ENCODE results near the gene RAB26. TPM values are rescaled to one million over a fixed set of nuclear protein-coding genes. Genes with fewer than 3 reads are reported as not detected.

The RAB26 gene
- total and polyA plus RNA-seq, 2 donors from 2014 or later: 1.5 to 3.0 TPM

DNA sequence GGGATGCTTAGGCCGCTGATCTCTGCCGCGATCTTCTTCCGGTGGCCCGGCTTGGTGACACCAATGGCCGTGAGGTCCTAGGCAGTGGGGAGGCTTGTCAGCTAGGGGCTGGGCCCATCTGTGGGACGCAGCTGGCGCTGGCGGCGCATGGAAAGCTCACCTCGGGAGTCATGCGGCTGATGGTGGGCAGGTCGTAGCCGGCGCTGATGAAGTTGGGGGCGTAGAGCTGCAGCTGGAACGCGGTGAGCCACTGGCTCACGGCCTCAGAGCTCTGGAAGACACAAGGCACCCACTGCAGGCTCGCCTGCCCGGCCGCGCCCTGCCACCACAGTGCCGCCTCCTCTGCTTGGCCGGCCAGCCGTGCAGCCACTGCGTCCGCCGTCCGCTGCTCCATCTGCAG is 35.2 kb downstream of the RAB26 start:
- H3K36me3 ChIP-seq (ENCODE audit: control insufficient read depth in 2 of 3, insufficient read depth in 3 of 3, low read length in 3 of 3): no peaks in the 10 kb centered on the region
- H3K27me3 ChIP-seq (ENCODE audit: control insufficient read depth, insufficient read depth, low read length): no peaks in the 10 kb centered on the region
- no peak overlapping the region for H3K9ac ChIP-seq (ENCODE audit: low read length in 3 of 3)
- TF ChIP-seq, protein P1, sequence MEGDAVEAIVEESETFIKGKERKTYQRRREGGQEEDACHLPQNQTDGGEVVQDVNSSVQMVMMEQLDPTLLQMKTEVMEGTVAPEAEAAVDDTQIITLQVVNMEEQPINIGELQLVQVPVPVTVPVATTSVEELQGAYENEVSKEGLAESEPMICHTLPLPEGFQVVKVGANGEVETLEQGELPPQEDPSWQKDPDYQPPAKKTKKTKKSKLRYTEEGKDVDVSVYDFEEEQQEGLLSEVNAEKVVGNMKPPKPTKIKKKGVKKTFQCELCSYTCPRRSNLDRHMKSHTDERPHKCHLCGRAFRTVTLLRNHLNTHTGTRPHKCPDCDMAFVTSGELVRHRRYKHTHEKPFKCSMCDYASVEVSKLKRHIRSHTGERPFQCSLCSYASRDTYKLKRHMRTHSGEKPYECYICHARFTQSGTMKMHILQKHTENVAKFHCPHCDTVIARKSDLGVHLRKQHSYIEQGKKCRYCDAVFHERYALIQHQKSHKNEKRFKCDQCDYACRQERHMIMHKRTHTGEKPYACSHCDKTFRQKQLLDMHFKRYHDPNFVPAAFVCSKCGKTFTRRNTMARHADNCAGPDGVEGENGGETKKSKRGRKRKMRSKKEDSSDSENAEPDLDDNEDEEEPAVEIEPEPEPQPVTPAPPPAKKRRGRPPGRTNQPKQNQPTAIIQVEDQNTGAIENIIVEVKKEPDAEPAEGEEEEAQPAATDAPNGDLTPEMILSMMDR (IDR thresholded peaks at IDR 0.05; ENCODE audit: borderline replicate concordance, extremely low read depth, insufficient read depth): no peak
- no peak for FAIRE-seq
- intact Hi-C loops (cut with DNase I): no loop called here
- no peak overlapping the region for H3K4me3 ChIP-seq (ENCODE audit: low read length in 3 of 3)
- no peaks in the 10 kb centered on the region for H3K9me3 ChIP-seq (ENCODE audit: control insufficient read depth in 2 of 3, insufficient read depth in 1 of 3, low read length in 3 of 3)
- H3K27ac ChIP-seq (ENCODE audit: low read depth in 2 of 2, low read length in 2 of 2): no peak overlapping the region
- DNase-seq: no peak
- no peaks in the 10 kb centered on the region for H3K4me1 ChIP-seq (ENCODE audit: control insufficient read depth in 2 of 3, insufficient read depth in 2 of 3, low read depth in 1 of 3, low read length in 3 of 3)

DNA sequence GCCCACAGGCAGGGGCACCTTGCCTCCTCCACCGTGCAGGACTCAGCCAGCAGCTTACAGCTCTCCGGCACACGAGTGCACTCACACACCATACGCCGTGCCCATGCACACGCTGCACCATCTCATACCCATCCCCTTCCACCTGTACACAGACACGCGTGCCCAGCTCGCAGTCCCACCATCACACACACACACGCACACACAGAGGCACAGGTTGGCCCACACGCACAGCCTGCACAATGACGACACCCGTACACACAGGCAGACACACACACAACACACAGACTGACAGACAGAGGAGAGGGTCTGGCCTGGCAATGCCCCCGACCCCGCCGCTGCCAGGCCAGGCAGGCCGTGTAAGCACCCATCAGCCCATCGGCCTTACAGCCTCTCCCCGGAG is 35.9 kb downstream of the RAB26 start:
- Histone ChIP-seq H3K4me1 (ENCODE audit: control insufficient read depth in 2 of 3, insufficient read depth in 2 of 3, low read depth in 1 of 3, low read length in 3 of 3) (no peaks in the 10 kb centered on the region), H3K4me3 (ENCODE audit: low read length in 3 of 3) (no peak overlapping the region), H3K9ac (ENCODE audit: low read length in 3 of 3) (no peak overlapping the region), H3K36me3 (ENCODE audit: control insufficient read depth in 2 of 3, insufficient read depth in 3 of 3, low read length in 3 of 3) (no peaks in the 10 kb centered on the region), H3K27me3 (ENCODE audit: control insufficient read depth, insufficient read depth, low read length) (no peaks in the 10 kb centered on the region), H3K9me3 (ENCODE audit: control insufficient read depth in 2 of 3, insufficient read depth in 1 of 3, low read length in 3 of 3) (no peaks in the 10 kb centered on the region), H3K27ac (ENCODE audit: low read depth in 2 of 2, low read length in 2 of 2) (no peak overlapping the region)
- FAIRE-seq (no peak), DNase-seq (no peak)
- intact Hi-C loops (cut with DNase I): no loop called here
- TF ChIP-seq, protein P1 (IDR thresholded peaks at IDR 0.05; ENCODE audit: borderline replicate concordance, extremely low read depth, insufficient read depth): no peak

DNA sequence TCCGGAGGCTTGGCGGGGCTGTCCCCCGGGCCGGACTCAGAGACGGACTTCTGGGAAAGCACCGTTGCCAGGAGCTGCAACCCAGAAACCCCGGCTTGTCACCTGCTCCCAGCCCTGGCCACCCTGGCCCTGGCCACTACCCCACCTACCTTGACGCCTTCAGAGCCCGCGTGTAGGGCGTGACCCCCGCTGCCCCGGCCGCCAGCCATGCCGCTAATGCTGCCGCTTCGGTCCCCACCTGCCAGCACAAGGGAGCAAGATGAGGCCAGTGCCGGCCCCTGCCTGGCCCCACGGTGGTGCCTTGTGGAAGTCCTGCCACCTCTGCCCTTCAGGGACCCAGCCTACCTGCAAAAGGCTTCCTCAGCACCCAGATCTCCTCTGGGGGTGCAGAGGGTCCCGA is 36.5 kb downstream of the RAB26 start:
- H3K4me1 ChIP-seq (ENCODE audit: control insufficient read depth in 2 of 3, insufficient read depth in 2 of 3, low read depth in 1 of 3, low read length in 3 of 3): no peaks in the 10 kb centered on the region
- TF ChIP-seq, protein P1 (IDR thresholded peaks at IDR 0.05; ENCODE audit: borderline replicate concordance, extremely low read depth, insufficient read depth): no peak
- intact Hi-C loops (cut with DNase I): no loop called here
- FAIRE-seq (no peak), DNase-seq (no peak)
- no peak overlapping the region for H3K27ac ChIP-seq (ENCODE audit: low read depth in 2 of 2, low read length in 2 of 2)
- H3K9me3 ChIP-seq (ENCODE audit: control insufficient read depth in 2 of 3, insufficient read depth in 1 of 3, low read length in 3 of 3): no peaks in the 10 kb centered on the region
- no peak overlapping the region for H3K4me3 ChIP-seq (ENCODE audit: low read length in 3 of 3)
- H3K36me3 ChIP-seq (ENCODE audit: control insufficient read depth in 2 of 3, insufficient read depth in 3 of 3, low read length in 3 of 3): no peaks in the 10 kb centered on the region
- no peaks in the 10 kb centered on the region for H3K27me3 ChIP-seq (ENCODE audit: control insufficient read depth, insufficient read depth, low read length)
- no peak overlapping the region for H3K9ac ChIP-seq (ENCODE audit: low read length in 3 of 3)

DNA sequence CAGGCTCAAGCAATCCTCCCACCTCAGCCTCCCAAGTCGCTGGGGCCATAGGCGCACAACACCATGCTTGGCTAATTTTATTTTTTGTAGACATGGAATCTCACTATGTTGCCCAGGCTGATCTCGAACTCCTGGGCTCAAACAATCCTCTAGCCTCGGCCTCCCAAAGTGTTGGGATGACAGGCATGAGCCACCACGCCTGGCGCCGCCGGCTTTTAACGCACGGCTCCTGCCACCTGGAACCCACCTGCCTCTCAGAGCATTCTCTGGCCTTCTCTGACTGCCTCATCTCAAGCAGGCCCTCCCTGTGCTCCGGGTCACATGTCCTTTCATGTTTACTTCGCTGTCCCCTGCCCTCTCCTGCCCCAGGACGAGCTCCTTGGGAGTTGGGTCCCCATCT is 37.6 kb downstream of the RAB26 start:
- DNase-seq (no peak), FAIRE-seq (no peak)
- TF ChIP-seq, protein P1 (IDR thresholded peaks at IDR 0.05; ENCODE audit: borderline replicate concordance, extremely low read depth, insufficient read depth): no peak
- no peak overlapping the region for H3K9ac ChIP-seq (ENCODE audit: low read length in 3 of 3)
- no peaks in the 10 kb centered on the region for H3K4me1 ChIP-seq (ENCODE audit: control insufficient read depth in 2 of 3, insufficient read depth in 2 of 3, low read depth in 1 of 3, low read length in 3 of 3)
- H3K27me3 ChIP-seq (ENCODE audit: control insufficient read depth, insufficient read depth, low read length): no peaks in the 10 kb centered on the region
- no peak overlapping the region for H3K4me3 ChIP-seq (ENCODE audit: low read length in 3 of 3)
- intact Hi-C loops (cut with DNase I): no loop called here
- no peak overlapping the region for H3K27ac ChIP-seq (ENCODE audit: low read depth in 2 of 2, low read length in 2 of 2)
- no peaks in the 10 kb centered on the region for H3K36me3 ChIP-seq (ENCODE audit: control insufficient read depth in 2 of 3, insufficient read depth in 3 of 3, low read length in 3 of 3)
- no peaks in the 10 kb centered on the region for H3K9me3 ChIP-seq (ENCODE audit: control insufficient read depth in 2 of 3, insufficient read depth in 1 of 3, low read length in 3 of 3)
